ENCODE data around the gene C3orf70.
"Not testable (repeated sequence)": the region's sequence is repeated elsewhere in the genome, so short reads cannot be mapped to it uniquely, and the experiment has no call there.

Gene C3orf70

DNA sequence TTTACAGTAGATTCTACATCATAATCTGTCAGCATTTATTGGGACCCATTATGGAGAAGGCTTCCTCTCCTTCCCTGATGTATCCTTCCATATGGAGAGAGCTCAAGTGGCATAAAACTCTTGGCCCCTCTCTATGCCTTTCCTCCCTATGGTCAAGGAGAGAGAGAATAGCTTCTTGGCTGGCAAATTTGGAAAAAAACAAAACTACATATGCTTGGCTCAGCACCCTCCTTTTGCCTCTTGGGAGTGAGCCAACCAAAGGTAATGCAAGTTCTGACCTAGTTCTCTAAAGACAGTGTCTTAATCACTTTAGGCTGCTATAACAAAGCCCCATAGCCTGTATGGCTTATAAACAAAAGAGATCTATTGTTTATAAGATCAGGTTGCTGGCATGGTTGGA lies 37.5 kb downstream of the C3orf70 start:
- Mint-ChIP-seq H3K9me3 (no peaks in the 10 kb centered on the region), H3K27ac (no peak overlapping the region), H3K4me3 (no peak overlapping the region), H3K4me1 (no peaks in the 10 kb centered on the region), H3K27me3 (peaks cover 28% of the 10 kb centered on the region)
- ATAC-seq: no peak
- DNase-seq: no peak

GRCh38 chr3:185114756-185115155 lies 38.1 kb downstream of the C3orf70 start:
- Mint-ChIP-seq H3K4me1 (no peaks in the 10 kb centered on the region), H3K27me3 (peaks cover 25% of the 10 kb centered on the region), H3K27ac (no peak overlapping the region), H3K4me3 (no peak overlapping the region), H3K9me3 (no peaks in the 10 kb centered on the region)
- ATAC-seq (no peak), DNase-seq (no peak)

DNA sequence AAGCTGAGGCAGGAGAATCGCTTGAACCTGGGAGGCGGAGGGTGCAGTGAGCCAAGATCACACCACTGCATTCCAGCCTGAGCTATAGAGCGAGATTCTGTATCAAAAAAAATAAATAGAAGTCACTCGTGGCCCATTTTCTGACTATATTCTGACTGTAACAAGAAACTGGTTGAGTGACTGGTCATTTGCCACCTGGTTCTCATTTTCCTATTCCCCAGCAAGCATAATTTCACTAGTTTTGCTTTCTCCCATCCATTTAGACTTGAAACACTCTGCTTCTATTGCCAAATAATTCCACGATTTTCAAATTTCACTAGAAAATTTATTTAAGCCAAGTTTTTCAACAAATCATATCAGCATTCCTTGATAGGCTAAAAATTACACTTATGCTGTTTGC lies 40.7 kb downstream of the C3orf70 start:
- no peak overlapping the region for H3K4me3 Mint-ChIP-seq
- peaks cover 22% of the 10 kb centered on the region for H3K27me3 Mint-ChIP-seq
- no peaks in the 10 kb centered on the region for H3K9me3 Mint-ChIP-seq
- no peak overlapping the region for H3K27ac Mint-ChIP-seq
- H3K4me1 Mint-ChIP-seq: no peaks in the 10 kb centered on the region
- DNase-seq (no peak), ATAC-seq (no peak)

DNA sequence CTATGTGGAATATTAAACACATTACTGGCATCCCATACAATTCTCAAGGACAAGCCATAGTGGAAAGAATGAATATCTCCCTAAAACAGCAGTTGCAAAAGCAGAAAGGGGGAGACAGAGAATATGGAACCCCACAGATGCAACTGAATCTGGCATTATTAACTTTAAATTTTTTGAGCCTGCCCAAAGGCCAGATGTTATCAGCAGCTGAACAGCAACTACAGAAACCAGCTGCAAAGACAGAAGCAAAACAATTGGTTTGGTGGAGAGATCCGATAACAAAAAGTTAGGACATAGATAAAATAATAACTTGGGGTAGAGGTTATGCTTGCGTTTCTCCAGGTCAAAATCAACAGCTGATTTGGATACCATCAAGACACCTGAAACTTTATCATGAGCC lies 43.8 kb downstream of the C3orf70 start:
- H3K4me1 Mint-ChIP-seq: not testable (repeated sequence)
- H3K27me3 Mint-ChIP-seq: peaks cover 30% of the 10 kb centered on the region

DNA sequence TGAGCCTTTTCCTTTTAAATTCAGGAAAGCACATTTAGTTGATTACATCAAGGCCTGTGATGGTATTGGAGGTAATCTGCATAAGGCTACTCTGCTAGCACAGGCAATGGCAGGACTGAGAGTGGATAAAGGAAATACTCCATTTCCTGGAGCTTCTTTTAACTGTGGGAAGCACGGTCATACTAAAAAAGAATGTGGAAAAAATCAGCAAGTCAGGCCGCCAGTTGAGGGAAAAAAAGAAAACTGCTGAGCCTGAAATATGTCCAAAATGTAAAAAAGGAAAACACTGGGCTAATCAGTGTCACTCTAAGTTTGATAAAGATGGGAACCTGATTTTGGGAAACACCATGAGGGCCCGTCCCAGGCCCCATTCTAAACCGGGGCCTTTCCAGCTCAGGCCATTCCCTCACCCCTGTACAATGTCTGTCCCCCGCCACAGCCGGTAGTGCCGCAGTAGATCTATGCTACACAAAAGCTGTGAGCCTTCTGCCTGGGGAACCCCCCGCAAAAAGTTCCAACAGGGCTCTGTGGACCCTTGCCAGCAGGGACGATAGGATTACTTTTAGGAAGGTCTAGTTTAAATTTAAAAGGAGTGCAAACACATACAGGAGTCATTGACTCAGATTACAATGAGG lies 46.5 kb downstream of the C3orf70 start:
- peaks cover 28% of the 10 kb centered on the region for H3K27me3 Mint-ChIP-seq
- H3K27ac Mint-ChIP-seq, H3K4me3 Mint-ChIP-seq, DNase-seq, H3K4me1 Mint-ChIP-seq, ATAC-seq: not testable (repeated sequence)
- H3K9me3 Mint-ChIP-seq: peaks cover 15 to 45% of the 10 kb centered on the region in 2 donors

More for the DNA sequence above, 43.8 kb downstream of the C3orf70 start:
- DNase-seq, H3K4me3 Mint-ChIP-seq, ATAC-seq, H3K27ac Mint-ChIP-seq: not testable (repeated sequence)
- peaks cover 0 to 18% of the 10 kb centered on the region in 2 donors for H3K9me3 Mint-ChIP-seq

DNA sequence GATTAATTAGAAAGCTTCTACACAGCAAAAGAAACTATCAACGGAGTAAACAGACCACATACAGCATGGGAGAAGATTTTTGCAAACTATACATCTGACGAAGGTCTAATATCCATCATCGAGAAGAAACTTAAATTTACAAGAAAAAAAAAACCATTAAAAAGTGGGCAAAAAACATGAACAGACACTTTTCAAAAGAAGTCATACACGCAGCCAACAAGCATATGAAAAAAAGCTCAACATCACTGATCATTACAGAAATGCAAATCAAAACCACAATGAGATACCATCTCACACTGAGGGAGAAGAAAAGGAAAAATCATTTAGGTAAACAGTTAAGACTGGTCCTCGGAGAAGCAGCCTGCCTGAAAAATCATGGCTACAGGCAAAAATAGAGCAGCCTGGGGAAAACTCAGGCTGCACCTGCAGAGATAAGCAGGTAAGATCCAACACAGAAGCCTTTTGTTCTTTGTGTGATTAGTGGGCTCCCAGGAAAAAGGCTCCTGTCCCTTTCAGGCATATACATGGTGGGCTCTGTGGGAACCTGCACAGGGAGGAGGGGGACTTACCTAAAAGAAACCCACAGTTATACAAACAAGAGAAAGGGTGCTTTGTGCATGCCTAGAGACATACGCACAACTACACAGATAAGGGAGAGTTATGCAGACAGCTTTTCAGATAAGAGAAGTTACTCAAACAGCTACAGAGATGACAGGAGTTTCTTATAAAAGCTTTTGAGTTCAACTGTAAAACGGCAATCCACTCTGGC lies 49.3 kb downstream of the C3orf70 start:
- H3K27ac Mint-ChIP-seq: no peak overlapping the region
- DNase-seq (no peak), ATAC-seq (no peak)
- peaks cover 22 to 48% of the 10 kb centered on the region in 2 donors for H3K9me3 Mint-ChIP-seq
- H3K4me3 Mint-ChIP-seq: no peak overlapping the region
- H3K27me3 Mint-ChIP-seq: peaks cover 41% of the 10 kb centered on the region
- H3K4me1 Mint-ChIP-seq: no peaks in the 10 kb centered on the region

DNA sequence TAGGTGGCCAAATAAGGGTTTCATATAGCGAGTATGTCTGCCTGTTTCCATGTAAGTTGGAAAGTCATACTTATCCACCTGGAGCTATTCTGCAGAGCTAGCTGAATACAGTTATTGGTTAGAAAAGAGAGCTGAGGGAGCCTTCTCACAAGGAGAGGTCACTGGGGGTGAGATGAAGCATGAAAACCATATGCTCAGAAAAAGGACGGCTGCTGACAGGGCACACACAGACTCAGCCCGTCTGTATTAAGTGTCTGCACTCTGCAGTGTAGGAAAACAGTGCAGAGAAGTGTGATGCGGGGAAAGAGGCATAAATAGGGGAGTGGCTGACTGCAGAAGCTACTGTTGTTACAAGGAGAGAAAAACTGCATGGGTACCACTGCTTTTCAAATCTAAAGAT lies 58.2 kb downstream of the C3orf70 start:
- Mint-ChIP-seq H3K9me3 (peaks cover 0 to under 1% of the 10 kb centered on the region in 2 donors), H3K4me1 (no peaks in the 10 kb centered on the region), H3K27ac (no peak overlapping the region), H3K27me3 (peaks cover 19% of the 10 kb centered on the region), H3K4me3 (no peak overlapping the region)
- DNase-seq: no peak
- no peak for ATAC-seq

GRCh38 chr3:185093116-185093515 lies 59.7 kb downstream of the C3orf70 start:
- DNase-seq (no peak), ATAC-seq (no peak)
- no peak overlapping the region for H3K4me3 Mint-ChIP-seq
- H3K27ac Mint-ChIP-seq: no peak overlapping the region
- H3K27me3 Mint-ChIP-seq: peaks cover 8% of the 10 kb centered on the region
- H3K4me1 Mint-ChIP-seq: no peaks in the 10 kb centered on the region
- H3K9me3 Mint-ChIP-seq: no peaks in the 10 kb centered on the region

GRCh38 chr3:185090811-185091210 lies 62.0 kb downstream of the C3orf70 start:
- H3K4me3 Mint-ChIP-seq: no peak overlapping the region
- H3K27me3 Mint-ChIP-seq: no peaks in the 10 kb centered on the region
- H3K27ac Mint-ChIP-seq: no peak overlapping the region
- no peak for ATAC-seq
- H3K9me3 Mint-ChIP-seq: no peaks in the 10 kb centered on the region
- DNase-seq: no peak
- H3K4me1 Mint-ChIP-seq: no peaks in the 10 kb centered on the region

DNA sequence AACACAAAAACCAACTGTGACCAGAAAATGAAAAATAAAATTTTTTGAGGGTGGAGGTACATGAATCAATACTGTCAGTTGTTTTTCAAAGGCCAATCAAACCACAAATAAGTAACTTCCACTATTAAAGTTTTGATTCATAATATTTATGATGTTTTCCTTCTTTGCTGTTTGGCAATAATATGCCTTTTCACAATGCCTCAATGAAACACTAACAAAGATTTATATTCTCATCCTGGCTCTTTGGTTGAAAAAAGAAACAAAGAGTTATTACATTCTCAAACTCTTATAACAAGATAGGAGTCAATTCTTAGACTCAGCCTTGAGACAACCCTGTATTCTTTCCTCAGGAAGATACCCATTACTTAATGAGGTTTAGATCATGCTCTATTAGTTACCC lies 63.1 kb downstream of the C3orf70 start:
- H3K4me1 Mint-ChIP-seq: no peaks in the 10 kb centered on the region
- H3K4me3 Mint-ChIP-seq: no peak overlapping the region
- no peak overlapping the region for H3K27ac Mint-ChIP-seq
- H3K27me3 Mint-ChIP-seq: peaks cover 5% of the 10 kb centered on the region
- ATAC-seq (no peak), DNase-seq (no peak)
- H3K9me3 Mint-ChIP-seq: no peaks in the 10 kb centered on the region

DNA sequence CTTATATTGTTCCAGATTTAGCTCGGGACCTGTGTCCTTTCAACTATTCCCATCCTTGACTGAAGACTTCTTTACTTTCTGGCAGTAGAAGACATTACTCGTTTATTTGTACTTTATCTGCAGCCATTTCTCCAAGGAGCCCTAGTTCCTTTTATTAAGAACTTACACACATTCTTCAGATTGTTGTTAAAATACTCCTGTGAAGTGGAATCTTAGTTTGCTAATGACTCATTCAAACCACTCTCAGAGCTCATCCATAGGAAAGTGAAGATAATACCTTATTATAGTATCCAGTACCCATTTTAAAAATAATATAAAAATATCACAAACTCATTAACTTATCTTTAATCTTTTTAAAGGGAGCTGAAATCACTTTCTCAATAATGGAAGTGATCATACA lies 63.5 kb downstream of the C3orf70 start:
- no peaks in the 10 kb centered on the region for H3K9me3 Mint-ChIP-seq
- H3K27me3 Mint-ChIP-seq: peaks cover 5% of the 10 kb centered on the region
- H3K4me3 Mint-ChIP-seq: no peak overlapping the region
- no peaks in the 10 kb centered on the region for H3K4me1 Mint-ChIP-seq
- ATAC-seq: no peak
- no peak overlapping the region for H3K27ac Mint-ChIP-seq
- DNase-seq: no peak

GRCh38 chr3:185087419-185087818 lies 65.4 kb downstream of the C3orf70 start:
- ATAC-seq (no peak), DNase-seq (no peak)
- Mint-ChIP-seq H3K9me3 (no peaks in the 10 kb centered on the region), H3K4me3 (no peak overlapping the region), H3K27me3 (peaks cover 5% of the 10 kb centered on the region), H3K27ac (no peak overlapping the region), H3K4me1 (no peaks in the 10 kb centered on the region)

GRCh38 chr3:185084901-185085300 lies 68.0 kb downstream of the C3orf70 start:
- H3K27ac Mint-ChIP-seq: no peak overlapping the region
- ATAC-seq (no peak), DNase-seq (no peak)
- H3K27me3 Mint-ChIP-seq: peaks cover 5% of the 10 kb centered on the region
- no peak overlapping the region for H3K4me3 Mint-ChIP-seq
- H3K9me3 Mint-ChIP-seq: no peaks in the 10 kb centered on the region
- H3K4me1 Mint-ChIP-seq: no peaks in the 10 kb centered on the region

- H3K27me3 Mint-ChIP-seq: peaks cover 5% of the 10 kb centered on the region
- ATAC-seq (no peak), DNase-seq (no peak)
- H3K9me3 Mint-ChIP-seq: no peaks in the 10 kb centered on the region
- no peak overlapping the region for H3K27ac Mint-ChIP-seq
- no peaks in the 10 kb centered on the region for H3K4me1 Mint-ChIP-seq
- no peak overlapping the region for H3K4me3 Mint-ChIP-seq
Observed at GRCh38 chr3:185084402-185084801, 68.5 kb downstream of the C3orf70 start.

DNA sequence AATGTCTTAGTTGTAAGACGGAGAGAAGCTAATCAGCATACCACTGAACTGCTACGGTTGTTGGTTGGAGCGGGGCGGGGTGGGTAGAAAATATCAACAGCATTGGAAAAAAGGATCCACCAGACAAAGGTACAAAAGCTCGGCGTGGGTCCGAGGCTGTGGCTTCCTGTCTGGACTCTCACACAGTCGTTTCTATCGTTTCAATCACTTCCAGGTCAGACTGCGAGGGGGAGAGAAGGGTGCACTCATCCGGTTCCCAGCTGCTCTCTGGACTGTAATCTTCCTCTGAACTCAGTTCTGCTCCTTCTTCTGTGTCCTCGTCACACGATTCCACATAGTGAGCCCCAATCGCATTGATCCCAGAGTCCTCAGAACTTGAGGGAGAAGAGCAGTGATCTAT lies 70.0 kb downstream of the C3orf70 start:
- no peaks in the 10 kb centered on the region for H3K4me1 Mint-ChIP-seq
- no peaks in the 10 kb centered on the region for H3K9me3 Mint-ChIP-seq
- ATAC-seq (no peak), DNase-seq (no peak)
- H3K27ac Mint-ChIP-seq: no peak overlapping the region
- peaks cover 5% of the 10 kb centered on the region for H3K27me3 Mint-ChIP-seq
- H3K4me3 Mint-ChIP-seq: no peak overlapping the region

DNA sequence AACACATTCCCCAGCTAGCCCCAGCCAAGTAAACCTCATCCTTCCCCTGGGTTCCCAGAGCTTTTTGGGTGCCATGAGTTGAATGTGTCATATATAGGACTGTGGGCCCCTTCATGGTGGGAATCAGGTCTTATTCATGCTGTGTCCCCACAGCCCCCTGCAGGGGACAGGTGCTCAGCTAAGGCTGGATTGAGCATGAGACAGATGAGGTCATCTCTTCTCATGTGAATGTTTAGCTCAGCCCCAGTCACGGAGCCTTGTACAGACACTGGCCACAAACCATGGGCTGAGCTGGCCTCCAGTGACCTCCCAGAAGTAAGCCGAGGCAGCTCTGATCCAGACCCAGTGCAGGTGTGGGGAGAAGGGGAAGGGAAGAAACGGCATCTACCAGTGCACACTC lies 70.7 kb downstream of the C3orf70 start:
- Mint-ChIP-seq H3K4me3 (no peak overlapping the region), H3K9me3 (no peaks in the 10 kb centered on the region), H3K4me1 (no peaks in the 10 kb centered on the region), H3K27me3 (peaks cover 6% of the 10 kb centered on the region), H3K27ac (no peak overlapping the region)
- no peak for ATAC-seq
- no peak for DNase-seq
